Lower lobe of right lung (tissue), 2 donors: ENCODE results near the gene ZNF76. TPM values are rescaled to one million over a fixed set of nuclear protein-coding genes. Genes with fewer than 3 reads are reported as not detected.
"Not testable (repeated sequence)": the region's sequence is repeated elsewhere in the genome, so short reads cannot be mapped to it uniquely, and the experiment has no call there.

Experiments used
- ATAC-seq, 2 donors: fragments of 200-7000 bp; cut with Tn5 transposase; one replicate each; pipeline ENCODE4 v1.9.1; 2020 to 2022; ENCODE audit warnings: mild to moderate bottlenecking in 2 of 2, moderate library complexity in 2 of 2
- DNase-seq: peaks from one replicate; pipeline ENCODE4 v3.0.0-alpha.2; 2020
- H3K27ac ChIP-seq: fragments of 200-600 bp; one replicate; pipeline ENCODE4 v1.8.0; 2022
- H3K27me3 ChIP-seq: fragments of 200-600 bp; one replicate; pipeline ENCODE4 v1.8.0; 2022; ENCODE audit warnings: low read depth
- H3K36me3 ChIP-seq: fragments of 200-600 bp; one replicate; pipeline ENCODE4 v1.8.0; 2022; ENCODE audit warnings: mild to moderate bottlenecking
- H3K4me1 ChIP-seq: fragments of 200-600 bp; one replicate; pipeline ENCODE4 v1.8.0; 2022
- H3K4me3 ChIP-seq: fragments of 200-600 bp; one replicate; pipeline ENCODE4 v1.8.0; 2022; ENCODE audit warnings: mild to moderate bottlenecking
- H3K9me3 ChIP-seq: fragments of 200-600 bp; one replicate; pipeline ENCODE4 v1.8.0; 2022
- CTCF ChIP-seq: fragments of 200-600 bp; IDR thresholded peaks from one replicate; pipeline ENCODE4 v1.8.0; 2022; ENCODE audit warnings: antibody characterized with exemption, mild to moderate bottlenecking
- intact Hi-C: fragments of 100-400 bp; cut with DNase I; formaldehyde crosslinking; loops from one replicate; pipeline ENCODE4 v1.11.0; 2022
- total RNA-seq: library from RNA; stranded (reverse); fragmentation: NEBNext Ultra II Directional; extraction: Animal tissue kit (Norgen Biotek cat#: 25700); gene quantifications from one replicate; pipeline ENCODE4 v1.2.1, GENCODE V29; 2021
- donor health status: DM: no; HTN: yes; CAD: no; lungs with severe emphysema.

Gene ZNF76
- total RNA-seq, 1 donor from 2014 or later, result 39.4 TPM

- peak; percentile 81 to 82 for ATAC-seq
- peak; percentile 72 for DNase-seq
- Histone ChIP-seq H3K27ac (no peak overlapping the region), H3K27me3 (no peaks in the 10 kb centered on the region), H3K36me3 (no peaks in the 10 kb centered on the region), H3K4me3 (no peak overlapping the region), H3K9me3 (no peaks in the 10 kb centered on the region), H3K4me1 (peaks cover 6% of the 10 kb centered on the region)
- peak; percentile 56 for TF ChIP-seq CTCF
- intact Hi-C loops, result no loop called here
These were observed 68.0 kb downstream of the ZNF76 start for GRCh38 chr6:35327349-35328027.

- DNase-seq (no peak), ATAC-seq (no peak)
- Histone ChIP-seq H3K27ac (no peak overlapping the region), H3K36me3 (no peaks in the 10 kb centered on the region), H3K4me1 (peaks cover 7% of the 10 kb centered on the region), H3K27me3 (no peaks in the 10 kb centered on the region), H3K4me3 (no peak overlapping the region), H3K9me3 (no peaks in the 10 kb centered on the region)
- TF ChIP-seq CTCF, result no peak
- intact Hi-C loops, result no loop called here
These were observed 68.7 kb downstream of the ZNF76 start for GRCh38 chr6:35328108-35328723.

- H3K27ac ChIP-seq, intact Hi-C loops, H3K4me3 ChIP-seq, DNase-seq, H3K36me3 ChIP-seq, H3K9me3 ChIP-seq, H3K27me3 ChIP-seq, H3K4me1 ChIP-seq, ATAC-seq: not testable (repeated sequence)
These were observed 69.4 kb downstream of the ZNF76 start for GRCh38 chr6:35328965-35329364.

GRCh38 chr6:35330541-35331119, 71.1 kb downstream of the ZNF76 start:
- ATAC-seq (no peak), DNase-seq (no peak)
- H3K9me3 ChIP-seq, result no peaks in the 10 kb centered on the region
- no peak overlapping the region for H3K4me3 ChIP-seq
- H3K4me1 ChIP-seq, result peaks cover 7% of the 10 kb centered on the region
- H3K27me3 ChIP-seq, result no peaks in the 10 kb centered on the region
- H3K27ac ChIP-seq, result no peak overlapping the region
- intact Hi-C loops, result no loop called here
- TF ChIP-seq CTCF, result no peak
- no peaks in the 10 kb centered on the region for H3K36me3 ChIP-seq

- peak; percentile 27 for TF ChIP-seq CTCF
These were observed 72.7 kb downstream of the ZNF76 start for GRCh38 chr6:35332074-35332887.

More at GRCh38 chr6:35332074-35332887, 72.7 kb downstream of the ZNF76 start:
- ATAC-seq (peak; percentile 91 to 92), DNase-seq (peak; percentile 88)
- H3K4me1 ChIP-seq, H3K36me3 ChIP-seq, H3K27ac ChIP-seq, H3K27me3 ChIP-seq, H3K9me3 ChIP-seq, intact Hi-C loops, H3K4me3 ChIP-seq: not testable (repeated sequence)
